H9 (cell line): ENCODE results near the gene PGRMC1. TPM values are rescaled to one million over a fixed set of nuclear protein-coding genes. Genes with fewer than 3 reads are reported as not detected.

ENCODE experiments used
- DNase-seq: peaks from one replicate; pipeline ENCODE4 v3.0.0-alpha.2; 2017
- H2AFZ ChIP-seq: one replicate; pipeline ENCODE4 v1.6.1; 2013; ENCODE audit warnings: mild to moderate bottlenecking, low read length, control low read depth, moderate library complexity
- H2AK5ac ChIP-seq: 2 replicates; pipeline ENCODE4 v1.6.1; 2013; ENCODE audit warnings: low read length, control low read depth, mixed read lengths; ENCODE audit not compliant: insufficient read length
- H2BK120ac ChIP-seq: one replicate; pipeline ENCODE4 v1.6.1; 2013; ENCODE audit warnings: low read depth, mild to moderate bottlenecking, low read length, control low read depth, inconsistent platforms; ENCODE audit not compliant: poor library complexity, severe bottlenecking
- H2BK12ac ChIP-seq: 2 replicates; pipeline ENCODE4 v1.6.1; 2013; ENCODE audit warnings: low read length, control low read depth, mixed read lengths, low read depth; ENCODE audit not compliant: insufficient read length
- H2BK15ac ChIP-seq: 2 replicates; pipeline ENCODE4 v1.6.1; 2013; ENCODE audit warnings: low read depth, low read length, control low read depth
- H2BK20ac ChIP-seq: one replicate; pipeline ENCODE4 v1.6.1; 2013; ENCODE audit warnings: low read depth, mild to moderate bottlenecking, low read length, control low read depth, inconsistent platforms; ENCODE audit not compliant: poor library complexity, severe bottlenecking
- H2BK5ac ChIP-seq: 2 replicates; pipeline ENCODE4 v1.6.1; 2013; ENCODE audit warnings: low read length, control low read depth, mixed read lengths; ENCODE audit not compliant: insufficient read length
- H3K14ac ChIP-seq: 2 replicates; pipeline ENCODE4 v1.6.1; 2013; ENCODE audit warnings: low read length, control low read depth; ENCODE audit not compliant: insufficient read depth
- H3K18ac ChIP-seq: 2 replicates; pipeline ENCODE4 v1.6.1; 2013; ENCODE audit warnings: low read depth, mild to moderate bottlenecking, mixed read lengths, low read length, control low read depth; ENCODE audit not compliant: insufficient read length
- H3K23ac ChIP-seq: 2 replicates; pipeline ENCODE4 v1.6.1; 2013; ENCODE audit warnings: low read length, control low read depth, mixed read lengths, low read depth; ENCODE audit not compliant: insufficient read length
- H3K23me2 ChIP-seq: 2 replicates; pipeline ENCODE4 v1.6.1; 2013; ENCODE audit warnings: low read depth, mild to moderate bottlenecking, mixed read lengths, low read length, control low read depth; ENCODE audit not compliant: insufficient read length, poor library complexity, severe bottlenecking
- H3K27ac ChIP-seq: 2 replicates; pipeline ENCODE4 v1.5.1; 2013; ENCODE audit warnings: low read length, control low read depth, mixed read lengths, low read depth; ENCODE audit not compliant: insufficient read length
- H3K27me3 ChIP-seq: 2 replicates; pipeline ENCODE4 v1.6.1; 2013; ENCODE audit warnings: low read length, control low read depth, inconsistent platforms; ENCODE audit not compliant: insufficient read depth
- H3K4ac ChIP-seq: 2 replicates; pipeline ENCODE4 v1.6.1; 2013; ENCODE audit warnings: low read depth, mild to moderate bottlenecking, control low read depth, inconsistent platforms, low read length, moderate library complexity
- H3K4me1 ChIP-seq: 2 replicates; pipeline ENCODE4 v1.6.1; 2013; ENCODE audit warnings: low read length, control low read depth, inconsistent platforms; ENCODE audit not compliant: insufficient read depth
- H3K4me2 ChIP-seq: 2 replicates; pipeline ENCODE4 v1.6.1; 2013; ENCODE audit warnings: low read length, control low read depth, mixed read lengths; ENCODE audit not compliant: insufficient read length, insufficient read depth
- H3K56ac ChIP-seq: 2 replicates; pipeline ENCODE4 v1.6.1; 2013; ENCODE audit warnings: low read depth, mild to moderate bottlenecking, mixed read lengths, low read length, control low read depth; ENCODE audit not compliant: insufficient read length
- H3K79me1 ChIP-seq: 2 replicates; pipeline ENCODE4 v1.6.1; 2013; ENCODE audit warnings: low read depth, mild to moderate bottlenecking, moderate library complexity, low read length, control low read depth, inconsistent platforms; ENCODE audit not compliant: insufficient read depth, poor library complexity, severe bottlenecking
- H3K79me2 ChIP-seq: 2 replicates; pipeline ENCODE4 v1.6.1; 2013; ENCODE audit warnings: low read length, control low read depth, inconsistent platforms; ENCODE audit not compliant: insufficient read depth
- H3K9ac ChIP-seq: 2 replicates; pipeline ENCODE4 v1.6.1; 2013; ENCODE audit warnings: low read length, control low read depth, mixed read lengths; ENCODE audit not compliant: insufficient read length; ENCODE audit errors: extremely low read depth
- H3K9me3 ChIP-seq: one replicate; pipeline ENCODE4 v1.6.1; 2013; ENCODE audit warnings: low read depth, low read length, inconsistent platforms; ENCODE audit not compliant: control insufficient read depth
- H3T11ph ChIP-seq: one replicate; pipeline ENCODE4 v1.6.1; 2013; ENCODE audit warnings: mild to moderate bottlenecking, low read length, control low read depth, inconsistent platforms
- H4K20me1 ChIP-seq: one replicate; pipeline ENCODE4 v1.6.1; 2013; ENCODE audit not compliant: control insufficient read depth, insufficient read length, insufficient read depth
- H4K5ac ChIP-seq: 2 replicates; pipeline ENCODE4 v1.6.1; 2013; ENCODE audit warnings: low read depth, mild to moderate bottlenecking, mixed read lengths, low read length, control low read depth; ENCODE audit not compliant: insufficient read length
- H4K8ac ChIP-seq: replicated peaks from 2 replicates; pipeline ENCODE4 v1.6.1; 2013; ENCODE audit warnings: low read length, control low read depth, mixed read lengths, low read depth; ENCODE audit not compliant: insufficient read length
- H4K91ac ChIP-seq: 2 replicates; pipeline ENCODE4 v1.6.1; 2013; ENCODE audit warnings: low read depth, mild to moderate bottlenecking, moderate library complexity, mixed read lengths, low read length, control low read depth; ENCODE audit not compliant: insufficient read length
- H3K27ac Mint-ChIP-seq, 3 experiments: 2 replicates in 2 of 3; 3 replicates in 1 of 3; pipeline ENCODE4 v1.8.0; 2020 to 2021; ENCODE audit warnings: mixed read lengths in 3 of 3, mild to moderate bottlenecking in 1 of 3, moderate library complexity in 1 of 3
- H3K27me3 Mint-ChIP-seq: 2 replicates; pipeline ENCODE4 v1.8.0; 2021; ENCODE audit warnings: low read depth, mild to moderate bottlenecking, moderate library complexity, mixed read lengths
- H3K36me3 Mint-ChIP-seq, 3 experiments: 2 replicates in 2 of 3; 3 replicates in 1 of 3; pipeline ENCODE4 v1.8.0; 2020 to 2021; ENCODE audit warnings: low read depth in 3 of 3, mixed read lengths in 3 of 3; ENCODE audit not compliant: insufficient read depth in 1 of 3
- H3K4me1 Mint-ChIP-seq, 2 experiments: 2 replicates each; pipeline ENCODE4 v1.8.0; 2020; ENCODE audit warnings: mixed read lengths in 2 of 2
- H3K4me3 Mint-ChIP-seq, 2 experiments: 2 replicates in 1 of 2; 3 replicates in 1 of 2; pipeline ENCODE4 v1.8.0; 2020 to 2021; ENCODE audit warnings: mild to moderate bottlenecking in 2 of 2, mixed read lengths in 2 of 2, moderate library complexity in 1 of 2
- H3K9me3 Mint-ChIP-seq, 2 experiments: 2 replicates in 1 of 2; 3 replicates in 1 of 2; pipeline ENCODE4 v1.8.0; 2020; ENCODE audit warnings: mild to moderate bottlenecking in 2 of 2, mixed read lengths in 2 of 2, moderate library complexity in 1 of 2
- CTCF ChIP-seq: fragments of 200-600 bp; sonication (generic); conservative IDR thresholded peaks from 3 replicates; pipeline ENCODE4 v1.8.0; 2021; ENCODE audit warnings: antibody characterized with exemption, mild to moderate bottlenecking
- WGBS: extraction: QIAGEN DNeasy Blood & Tissue Kit; methylation state at CpG from one replicate; pipeline ENCODE4 v1.1.7; 2013; ENCODE audit warnings: missing lambda C conversion rate, low lambda C conversion rate, mixed read lengths; ENCODE audit not compliant: insufficient read length; ENCODE audit errors: extremely low coverage; 5-methylcytosine and 5-hydroxymethylcytosine counted together
- total RNA-seq: library from RNA; stranded (reverse); gene quantifications from 2 replicates; pipeline ENCODE4 v1.2.1, GENCODE V29; 2021

The PGRMC1 gene
- total RNA-seq, 1 experiment from 2014 or later = 133 TPM

DNA sequence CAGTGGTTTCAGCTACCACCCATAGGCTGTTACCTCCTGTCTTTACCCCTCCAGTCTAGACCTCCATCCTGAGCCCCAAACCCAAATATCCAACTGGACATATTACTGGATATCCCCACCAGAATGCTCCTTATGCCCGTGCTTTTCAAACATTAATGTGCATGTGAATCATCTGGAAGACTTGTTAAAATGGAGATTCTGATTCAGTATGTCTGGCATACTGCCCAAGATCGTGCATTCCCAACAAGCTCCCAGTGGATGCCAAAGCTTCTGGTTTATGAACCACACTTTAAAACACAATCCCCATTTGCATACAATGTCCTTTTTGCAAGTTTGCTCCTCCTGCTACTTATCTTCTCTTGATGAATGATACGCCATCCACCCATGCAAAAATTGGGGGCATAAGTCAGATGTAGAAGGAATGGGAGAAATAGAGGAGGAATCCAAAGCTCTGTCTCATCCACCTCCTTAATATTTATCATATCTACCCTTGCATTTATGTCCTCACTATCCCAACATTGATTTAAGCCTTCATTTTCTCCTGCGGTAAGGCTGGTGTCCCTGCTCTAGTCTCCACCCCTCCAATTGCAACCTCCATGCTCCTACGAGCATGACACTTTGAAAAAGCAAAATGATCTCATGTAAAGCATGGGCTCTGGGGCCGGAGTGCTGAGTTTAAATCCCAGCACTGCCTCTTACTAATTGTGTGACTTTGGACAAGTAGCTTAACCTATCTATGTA is 7.4 kb upstream of the PGRMC1 start:
- no peak overlapping the region for H3K27ac Mint-ChIP-seq
- H3K4me1 ChIP-seq = no peaks in the 10 kb centered on the region
- no peak overlapping the region for H4K91ac ChIP-seq
- H3K27ac ChIP-seq = no peak overlapping the region
- no peaks in the 10 kb centered on the region for H3K79me2 ChIP-seq
- no peaks in the 10 kb centered on the region for H3K27me3 ChIP-seq
- DNase-seq = no peak
- no peak overlapping the region for H2BK15ac ChIP-seq
- H3K23me2 ChIP-seq = no peaks in the 10 kb centered on the region
- H3K18ac ChIP-seq = no peak overlapping the region
- no CpG with 5 or more reads among the region's 6 CpGs for WGBS
- no peak overlapping the region for H3K4me2 ChIP-seq
- H3K9me3 ChIP-seq = peaks cover 19% of the 10 kb centered on the region
- no peak overlapping the region for H3K4me3 Mint-ChIP-seq
- no peak overlapping the region for H4K8ac ChIP-seq
- H3K9me3 Mint-ChIP-seq = peaks cover 49 to 65% of the 10 kb centered on the region in 2 experiments
- H3K14ac ChIP-seq = no peak overlapping the region
- H2BK5ac ChIP-seq = no peak overlapping the region
- H4K20me1 ChIP-seq = no peaks in the 10 kb centered on the region
- H3K36me3 Mint-ChIP-seq = peaks cover 0 to 2% (median 0%) of the 10 kb centered on the region in 3 experiments; a peak in 3 of 7 replicates
- H3K79me1 ChIP-seq = no peaks in the 10 kb centered on the region
- H2AFZ ChIP-seq = no peak overlapping the region
- H3K4ac ChIP-seq = no peak overlapping the region
- no peak overlapping the region for H2BK120ac ChIP-seq
- H3K4me1 Mint-ChIP-seq = peaks cover 1 to 3% of the 10 kb centered on the region in 2 experiments; a peak in 2 of 4 replicates
- no peak overlapping the region for H4K5ac ChIP-seq
- peaks cover 4% of the 10 kb centered on the region for H3K27me3 Mint-ChIP-seq
- no peak overlapping the region for H3K9ac ChIP-seq
- H3K56ac ChIP-seq = no peak overlapping the region
- no peak overlapping the region for H3K23ac ChIP-seq
- no peak for TF ChIP-seq CTCF
- no peak overlapping the region for H2AK5ac ChIP-seq
- no peak overlapping the region for H3T11ph ChIP-seq
- H2BK20ac ChIP-seq = no peak overlapping the region
- H2BK12ac ChIP-seq = no peak overlapping the region
